KG1 (cell line): ENCODE measurements around the gene SIPA1L3.

ENCODE experiments used
- DNase-seq: peaks from one replicate; lab custom pipeline; 2025; lab: John Stamatoyannopoulos, UW

Gene SIPA1L3

DNA sequence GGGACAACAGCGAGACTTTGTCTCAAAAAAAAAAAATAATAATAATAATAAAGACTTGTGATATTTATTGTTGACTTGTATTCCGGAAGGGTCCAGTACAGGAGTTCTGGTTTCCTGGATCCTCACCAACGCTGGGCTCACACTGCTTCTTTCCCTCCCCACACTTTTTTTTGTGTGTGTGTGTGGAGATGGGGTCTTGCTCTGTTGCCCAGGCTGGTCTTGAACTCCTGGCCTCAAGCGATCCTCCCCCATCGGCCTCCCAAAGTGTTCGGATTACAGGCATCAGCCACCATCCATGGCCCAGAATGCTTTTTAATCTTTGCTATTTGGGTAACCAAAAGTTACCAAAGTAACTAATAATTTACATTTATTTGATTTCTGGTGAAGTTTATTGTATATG lies 39.1 kb downstream of the SIPA1L3 start:
- no peak for DNase-seq

DNA sequence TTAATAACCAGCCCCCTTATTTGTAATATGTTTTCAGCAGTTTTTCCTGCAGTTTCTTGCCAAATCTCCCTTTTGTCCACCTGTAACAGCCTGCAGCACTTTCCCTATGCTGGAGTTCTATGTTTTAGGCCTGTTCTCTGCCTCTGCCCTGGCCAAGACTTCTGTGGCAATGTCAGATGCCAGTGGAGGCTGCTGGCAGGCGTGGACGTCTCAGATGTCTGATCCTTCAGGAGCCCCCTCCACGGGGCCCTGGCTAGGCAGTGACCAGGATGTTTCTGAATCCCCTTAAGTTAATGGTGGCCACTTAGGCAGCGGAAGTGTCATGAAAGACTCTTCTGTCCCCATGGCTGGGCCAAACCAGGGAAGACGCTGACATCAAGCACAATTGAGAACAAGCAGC lies 40.8 kb downstream of the SIPA1L3 start:
- DNase-seq: no peak

- DNase-seq: no peak
Observed at GRCh38 chr19:37948362-37948761, 41.4 kb downstream of the SIPA1L3 start.

DNA sequence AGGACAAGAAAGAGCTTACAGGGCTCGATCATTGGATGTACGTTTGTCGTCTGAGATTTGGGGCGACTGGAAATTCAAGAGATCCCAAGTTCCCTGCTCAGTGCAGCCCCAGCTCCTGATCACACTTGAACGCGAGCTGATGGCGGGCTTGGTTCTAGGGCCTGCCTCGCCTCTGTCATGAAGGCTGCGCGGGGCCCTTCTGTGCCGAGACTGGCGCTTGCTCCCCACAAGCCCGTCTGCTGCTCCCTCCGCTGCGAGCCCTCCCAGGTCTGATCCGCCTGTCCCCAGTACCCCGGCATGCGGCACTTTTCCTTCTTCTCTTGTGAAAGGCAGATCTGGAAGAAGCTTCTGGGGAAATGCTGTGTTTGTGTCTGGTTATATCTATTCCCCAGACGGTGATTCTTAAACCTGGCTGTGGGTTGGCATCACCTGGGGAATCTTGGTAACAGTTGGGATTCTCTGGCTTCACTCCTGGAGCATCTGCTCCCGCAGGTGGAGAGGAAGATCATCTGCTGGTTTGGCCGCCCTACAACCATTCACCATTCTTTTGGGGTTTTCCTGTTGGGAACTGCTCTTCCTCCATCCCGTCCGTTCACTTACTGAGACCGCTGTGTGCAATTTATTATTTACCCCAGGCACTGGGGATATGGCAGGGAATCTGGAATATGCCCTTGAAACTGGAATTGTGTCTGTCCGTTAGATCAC lies 43.6 kb downstream of the SIPA1L3 start:
- DNase-seq: no peak

GRCh38 chr19:37951816-37952210 lies 44.8 kb downstream of the SIPA1L3 start:
- no peak for DNase-seq

GRCh38 chr19:37953171-37953917 lies 46.3 kb downstream of the SIPA1L3 start:
- DNase-seq: no peak

GRCh38 chr19:37953918-37954303 lies 46.9 kb downstream of the SIPA1L3 start:
- DNase-seq: no peak

- DNase-seq: no peak
Observed at GRCh38 chr19:37954421-37954874, 47.4 kb downstream of the SIPA1L3 start.

DNA sequence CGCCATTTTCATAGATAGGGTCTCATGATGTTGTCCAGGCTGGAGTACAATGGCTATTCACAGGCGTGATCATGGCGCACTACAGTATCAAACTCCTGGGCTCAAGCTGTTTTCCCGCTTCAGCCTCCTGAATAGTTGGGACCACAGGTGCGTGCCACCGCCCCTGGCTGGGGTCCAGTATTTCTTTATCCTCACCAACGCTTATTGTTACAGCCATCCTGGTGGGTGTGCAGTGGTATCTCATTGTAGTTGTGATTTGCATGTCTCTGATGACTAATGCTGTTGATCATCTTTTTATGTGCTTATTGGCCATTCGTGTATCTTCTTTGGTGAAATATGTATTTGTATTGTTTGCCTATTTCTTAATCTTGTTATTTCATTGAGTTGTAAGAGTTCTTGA lies 49.0 kb downstream of the SIPA1L3 start:
- no peak for DNase-seq

DNA sequence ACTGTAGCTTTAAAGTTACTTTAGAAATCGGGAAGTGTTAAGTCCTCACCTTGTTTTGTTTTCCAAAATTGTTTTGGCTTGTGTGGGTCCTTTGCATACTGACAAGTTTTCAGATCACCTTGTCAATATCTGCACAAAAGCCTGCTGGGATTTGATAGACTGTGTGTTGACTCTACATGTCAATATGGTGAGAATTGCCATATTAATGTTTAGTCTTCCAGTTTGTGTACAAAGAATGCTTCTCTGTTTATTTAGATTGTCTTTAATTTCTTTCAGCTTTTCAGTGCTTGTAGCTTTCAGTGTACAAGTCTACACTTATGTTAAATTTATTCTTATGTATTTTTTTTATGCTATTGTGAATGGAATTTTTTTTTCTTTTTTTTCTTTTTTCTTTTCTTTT lies 50.2 kb downstream of the SIPA1L3 start:
- DNase-seq: no peak

DNA sequence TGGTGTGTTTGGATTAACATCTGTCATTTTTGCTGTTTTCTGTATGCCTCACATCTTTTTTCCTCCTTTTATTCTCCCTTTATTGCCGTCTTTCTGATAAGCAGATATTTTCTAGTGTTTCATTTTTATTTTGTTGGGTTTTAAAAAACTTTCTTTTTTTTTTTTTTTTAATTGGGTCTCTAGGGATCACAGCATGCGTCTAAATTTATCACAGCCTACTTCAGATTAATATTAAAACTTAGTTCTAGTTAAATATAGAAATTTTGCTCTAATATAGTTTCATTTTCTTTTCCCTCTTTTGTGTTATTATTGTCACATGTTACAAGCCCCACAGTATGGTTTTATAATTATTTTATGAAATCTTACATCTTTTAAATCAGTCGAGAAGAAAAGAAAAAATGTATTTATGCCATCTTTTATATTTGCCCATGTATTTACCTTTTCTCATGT lies 52.7 kb downstream of the SIPA1L3 start:
- no peak for DNase-seq

DNA sequence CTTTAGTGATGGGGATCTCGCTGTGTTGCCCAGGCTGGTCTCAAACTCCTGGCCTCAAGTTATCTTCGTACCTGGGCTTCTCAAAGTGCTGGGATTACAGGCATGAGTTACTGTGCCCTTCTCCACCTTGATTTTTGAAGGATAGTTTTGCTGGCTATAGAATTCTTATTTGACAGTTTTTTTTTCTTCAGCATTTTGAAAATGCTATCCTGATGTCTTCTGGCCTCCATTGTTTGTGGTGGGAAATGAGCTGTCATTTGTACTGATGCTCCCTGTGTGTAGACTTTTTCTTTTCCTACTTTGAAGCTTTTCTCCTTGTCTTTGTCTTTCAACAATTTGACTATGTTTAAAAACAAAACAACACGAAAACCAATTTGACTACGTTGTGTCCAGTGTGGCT lies 54.2 kb downstream of the SIPA1L3 start:
- DNase-seq: no peak

GRCh38 chr19:37963190-37963936 lies 56.4 kb downstream of the SIPA1L3 start:
- DNase-seq: no peak

DNA sequence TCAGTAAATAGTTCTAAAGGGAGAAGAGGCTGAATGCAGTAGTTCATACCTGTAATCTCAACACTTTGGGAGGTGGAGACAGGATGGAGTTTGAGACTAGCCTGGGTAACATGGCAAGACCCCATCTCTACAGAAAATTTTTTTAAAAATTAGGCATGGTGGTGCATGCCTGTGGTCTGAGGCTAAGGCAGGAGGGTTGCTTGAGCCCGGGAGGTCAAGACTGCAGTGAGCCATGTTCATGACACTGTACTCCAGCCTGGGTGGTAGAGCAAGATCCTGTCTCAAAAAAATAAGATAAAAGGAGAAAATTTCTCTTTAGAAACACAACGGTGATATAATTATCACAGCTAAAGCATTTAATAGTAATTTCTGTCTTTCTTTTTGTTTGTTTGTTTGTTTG lies 57.1 kb downstream of the SIPA1L3 start:
- no peak for DNase-seq

DNA sequence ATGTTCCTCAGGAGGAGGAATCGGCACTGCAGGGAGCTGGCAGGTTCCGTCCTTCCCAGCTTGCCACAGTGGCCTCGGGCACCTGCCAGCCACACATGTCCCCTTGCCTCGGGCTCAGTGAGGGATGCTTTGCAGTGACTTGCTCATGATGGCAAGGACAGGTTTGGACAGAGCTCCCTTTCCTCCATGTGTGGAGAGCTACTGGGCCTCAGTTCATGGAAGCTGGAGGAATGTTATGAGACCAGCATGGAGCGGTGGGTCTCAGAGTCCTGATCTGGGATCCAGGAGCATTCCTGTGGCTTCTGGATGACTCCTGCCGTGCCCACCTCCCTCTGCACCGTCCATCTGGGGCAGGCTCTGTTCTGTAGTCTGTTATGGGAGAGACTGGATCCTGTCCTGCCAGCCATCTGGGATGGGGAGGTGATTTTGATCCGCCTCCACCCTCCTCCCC lies 59.2 kb downstream of the SIPA1L3 start:
- no peak for DNase-seq

- no peak for DNase-seq
Observed at GRCh38 chr19:37966662-37967231, 59.7 kb downstream of the SIPA1L3 start.

- DNase-seq: no peak
Observed at GRCh38 chr19:37969695-37970094, 62.7 kb downstream of the SIPA1L3 start.

DNA sequence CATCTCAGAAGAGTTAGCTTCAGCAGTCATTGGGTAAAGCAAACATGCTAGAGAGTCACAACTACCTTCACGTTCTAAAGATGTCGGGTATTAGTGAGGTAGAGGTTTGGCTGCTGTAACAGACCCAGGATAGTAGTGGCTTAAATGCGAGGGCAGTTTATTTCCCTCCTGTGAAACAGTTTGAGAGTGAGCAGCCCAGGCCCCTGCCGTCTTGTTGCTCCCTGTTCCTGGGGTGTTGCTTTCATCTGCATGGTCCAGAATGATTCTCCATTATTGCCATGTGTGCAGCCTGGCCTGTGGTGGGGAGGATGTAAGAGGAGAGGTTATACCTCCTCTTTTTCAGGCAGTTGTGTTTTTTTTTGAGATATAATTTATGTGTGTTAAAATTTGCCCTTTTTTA lies 63.7 kb downstream of the SIPA1L3 start:
- DNase-seq: no peak

DNA sequence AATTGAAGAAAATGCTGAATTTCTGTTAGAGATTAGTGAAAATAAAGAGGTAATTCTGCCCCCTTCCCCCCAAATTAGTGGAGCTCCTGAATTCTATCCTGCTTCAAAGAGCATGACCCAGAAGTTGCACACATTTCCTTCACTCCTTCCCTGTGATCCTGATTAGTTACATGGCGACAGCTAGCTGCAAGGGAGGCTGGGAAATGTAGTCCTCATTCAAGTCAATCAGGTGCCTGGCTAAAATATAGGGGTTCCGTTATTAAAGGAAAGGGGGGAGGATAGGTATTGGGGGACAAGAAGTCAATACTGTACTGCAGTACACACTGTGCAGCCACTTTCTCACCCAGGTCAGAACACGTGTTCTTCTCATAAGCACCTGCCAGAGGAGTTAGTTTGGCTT lies 65.8 kb downstream of the SIPA1L3 start:
- DNase-seq: no peak

DNA sequence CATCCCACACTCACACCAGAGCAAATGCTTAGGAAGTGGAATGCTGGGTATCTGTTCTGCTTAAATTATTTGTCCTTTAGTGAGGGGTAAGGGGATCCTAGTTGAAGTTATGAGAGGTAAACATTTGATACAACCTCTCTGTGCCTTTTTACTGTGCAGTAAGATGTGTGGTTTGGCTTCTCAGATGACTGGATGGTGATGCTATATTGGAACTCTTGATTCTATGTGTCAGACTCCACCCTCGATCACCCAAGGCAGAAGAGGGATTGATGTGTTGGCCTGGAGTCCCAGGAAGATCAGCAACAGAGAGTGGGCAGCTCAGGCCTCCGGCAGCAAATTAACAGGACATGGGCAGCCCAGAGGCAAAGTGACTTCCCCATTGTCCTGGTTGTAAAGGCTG lies 66.7 kb downstream of the SIPA1L3 start:
- DNase-seq: no peak

DNA sequence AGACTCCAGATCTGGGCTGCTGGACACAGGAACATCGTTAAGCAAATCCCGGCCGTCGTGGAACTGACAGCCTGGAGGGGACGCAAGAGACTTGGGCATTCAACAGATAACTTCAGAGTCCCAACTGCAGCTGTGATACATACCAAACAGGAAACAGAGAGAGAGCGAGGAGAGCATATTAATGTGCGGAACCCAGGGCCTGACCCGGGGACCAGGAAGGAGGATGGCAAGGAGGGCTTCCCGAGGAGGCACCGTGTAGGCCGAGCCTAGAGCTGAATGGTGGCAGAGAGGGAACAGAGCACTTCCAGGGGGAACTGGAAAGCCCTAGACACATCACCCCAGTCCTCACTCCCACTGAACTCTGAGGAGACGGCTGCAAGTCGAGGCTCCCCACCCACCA lies 68.1 kb downstream of the SIPA1L3 start:
- no peak for DNase-seq
